Gastroesophageal sphincter (tissue), 4 donors: ENCODE data around the gene FIGNL1. TPM values are rescaled to one million over a fixed set of nuclear protein-coding genes. Genes with fewer than 3 reads are reported as not detected.

Experiments used
- ATAC-seq: fragments of 150-250 bp; one replicate; pipeline ENCODE4 v1.9.1; 2016; ENCODE audit warnings: mild to moderate bottlenecking, moderate library complexity
- H3K27ac ChIP-seq, 4 donors: fragments of 200-600 bp; sonication (generic) in 3 of 4; 1 replicate in 3 of 4; 2 replicates in 1 of 4; pipeline ENCODE4 v1.5.1; 2016 to 2019
- H3K27me3 ChIP-seq: fragments of 200-600 bp; sonication (generic); one replicate; pipeline ENCODE4 v1.5.1; 2019
- H3K36me3 ChIP-seq, 2 donors: fragments of 200-600 bp; sonication (generic); one replicate each; pipeline ENCODE4 v1.5.1; 2019; ENCODE audit warnings: control low read depth in 1 of 2
- H3K4me1 ChIP-seq, 3 donors: fragments of 200-600 bp; sonication (generic); 1 replicate in 2 of 3; 2 replicates in 1 of 3; pipeline ENCODE4 v1.5.1; 2016 to 2019; ENCODE audit warnings: control low read depth in 2 of 3
- H3K4me3 ChIP-seq, 2 donors: fragments of 200-600 bp; sonication (generic); one replicate each; pipeline ENCODE4 v1.5.1; 2019; ENCODE audit warnings: mild to moderate bottlenecking in 1 of 2, moderate library complexity in 1 of 2
- H3K9me3 ChIP-seq, 3 donors: fragments of 200-600 bp; sonication (generic); one replicate each; pipeline ENCODE4 v1.5.1; 2017 to 2019; ENCODE audit warnings: control low read depth in 2 of 3
- CTCF ChIP-seq, 4 experiments: fragments of 200-600 bp in 2 of 4; fragments of 450-650 bp in 2 of 4; sonication (generic) in 1 of 4; IDR thresholded peaks; one replicate each; pipeline ENCODE4 v1.5.1; 2017 to 2019; ENCODE audit warnings: antibody characterized with exemption in 4 of 4, mild to moderate bottlenecking in 2 of 4, moderate library complexity in 2 of 4
- EP300 ChIP-seq: sonication (generic); formaldehyde crosslinking; IDR thresholded peaks from one replicate; pipeline ENCODE4 v1.6.1; 2017; ENCODE audit warnings: antibody characterized with exemption, mild to moderate bottlenecking
- POLR2A ChIP-seq, 2 donors: fragments of 450-650 bp; IDR thresholded peaks; one replicate each; pipeline ENCODE4 v1.6.1; 2017; ENCODE audit warnings: antibody characterized with exemption in 2 of 2, mild to moderate bottlenecking in 2 of 2, moderate library complexity in 1 of 2
- POLR2AphosphoS5 ChIP-seq: sonication (generic); formaldehyde crosslinking; IDR thresholded peaks from one replicate; pipeline ENCODE4 v1.6.1; 2017; ENCODE audit warnings: antibody characterized with exemption
- WGBS, 2 donors: methylation state at CpG; one replicate each; pipeline ENCODE4 v1.1.5; 2018; ENCODE audit warnings: low coverage in 1 of 2; 5-methylcytosine and 5-hydroxymethylcytosine counted together
- total RNA-seq, 4 donors: library from RNA; depleted of rRNA; stranded (reverse); fragments of >200 nt; gene quantifications; one replicate each; pipeline ENCODE4 v1.1.0, GENCODE V29; 2016

The FIGNL1 gene
- total RNA-seq, 4 donors from 2014 or later: 5.0 to 8.5 (median 6.4) TPM

- Histone ChIP-seq H3K4me3 (no peak overlapping the region), H3K9me3 (no peaks in the 10 kb centered on the region), H3K27ac (no peak overlapping the region), H3K27me3 (peaks cover 4% of the 10 kb centered on the region), H3K4me1 (no peaks in the 10 kb centered on the region), H3K36me3 (no peaks in the 10 kb centered on the region)
- no peak for ATAC-seq
- TF ChIP-seq EP300: no peak
- TF ChIP-seq POLR2AphosphoS5: no peak
- no peak for TF ChIP-seq CTCF (IDR thresholded peaks at IDR 0.05)
- WGBS, 2 donors: 89 to 94% methylated on average over 6 to 9 of the region's 9 CpGs
Measured at GRCh38 chr7:50476953-50477625, 26.9 kb upstream of the FIGNL1 start.

- TF ChIP-seq CTCF (IDR thresholded peaks at IDR 0.05) (no peak), POLR2AphosphoS5 (no peak), POLR2A (IDR thresholded peaks at IDR 0.05) (no peak), EP300 (no peak)
- peaks cover 5% of the 10 kb centered on the region for H3K27me3 ChIP-seq
- H3K27ac ChIP-seq: no peak overlapping the region
- H3K9me3 ChIP-seq: no peaks in the 10 kb centered on the region
- no peak for ATAC-seq
- H3K4me3 ChIP-seq: no peak overlapping the region
- H3K4me1 ChIP-seq: no peaks in the 10 kb centered on the region
- 18% methylated on average over 3 of the region's 4 CpGs; no CpG with 5 or more reads in 1 of the 2 donors for WGBS, 2 donors
- no peaks in the 10 kb centered on the region for H3K36me3 ChIP-seq
Measured at GRCh38 chr7:50475340-50475739, 25.2 kb upstream of the FIGNL1 start.

GRCh38 chr7:50474382-50475160 lies 24.4 kb upstream of the FIGNL1 start:
- Histone ChIP-seq H3K4me1 (no peaks in the 10 kb centered on the region), H3K36me3 (no peaks in the 10 kb centered on the region), H3K27ac (no peak overlapping the region), H3K27me3 (peaks cover 8% of the 10 kb centered on the region), H3K9me3 (no peaks in the 10 kb centered on the region), H3K4me3 (no peak overlapping the region)
- WGBS, 2 donors: 58 to 63% methylated on average over 5 to 8 of the region's 8 CpGs
- TF ChIP-seq CTCF (IDR thresholded peaks at IDR 0.05) (no peak), POLR2A (IDR thresholded peaks at IDR 0.05) (no peak), POLR2AphosphoS5 (no peak), EP300 (no peak)
- no peak for ATAC-seq

- H3K36me3 ChIP-seq: no peaks in the 10 kb centered on the region
- no peaks in the 10 kb centered on the region for H3K4me1 ChIP-seq
- H3K9me3 ChIP-seq: no peaks in the 10 kb centered on the region
- WGBS, 2 donors: no CpG with 5 or more reads among the region's 4 CpGs
- peaks cover 8% of the 10 kb centered on the region for H3K27me3 ChIP-seq
- H3K27ac ChIP-seq: no peak overlapping the region
- H3K4me3 ChIP-seq: no peak overlapping the region
- no peak for ATAC-seq
- no peak for TF ChIP-seq CTCF (IDR thresholded peaks at IDR 0.05)
- no peak for TF ChIP-seq EP300
- no peak for TF ChIP-seq POLR2A (IDR thresholded peaks at IDR 0.05)
- TF ChIP-seq POLR2AphosphoS5: no peak
Measured at GRCh38 chr7:50473531-50473930, 23.4 kb upstream of the FIGNL1 start.

- no peak for ATAC-seq
- H3K4me1 ChIP-seq: peaks cover 0 to 9% (median 4%) of the 10 kb centered on the region in 3 donors
- no peak overlapping the region for H3K27ac ChIP-seq
- H3K27me3 ChIP-seq: peaks cover 7% of the 10 kb centered on the region
- 96 to 100% methylated on average over 1 to 7 of the region's 7 CpGs for WGBS, 2 donors
- no peaks in the 10 kb centered on the region for H3K36me3 ChIP-seq
- no peak overlapping the region for H3K4me3 ChIP-seq
- H3K9me3 ChIP-seq: no peaks in the 10 kb centered on the region
- TF ChIP-seq CTCF (IDR thresholded peaks at IDR 0.05): no peak
- no peak for TF ChIP-seq EP300
- TF ChIP-seq POLR2A (IDR thresholded peaks at IDR 0.05): no peak
Measured at GRCh38 chr7:50472427-50472826, 22.3 kb upstream of the FIGNL1 start.
